Common myeloid progenitor, CD34-positive (primary cell): ENCODE data around the gene NEU2.
"Not testable (repeated sequence)": the region's sequence is repeated elsewhere in the genome, so short reads cannot be mapped to it uniquely, and the experiment has no call there.

Source experiments
- CTCF ChIA-PET: fragments of 350-600 bp; sonication (Branson Sonifier 250); formaldehyde crosslinking; loops from one replicate; lab custom pipeline; 2021; ENCODE audit warnings: antibody characterized with exemption; lab: Charles Lee
- POLR2A ChIA-PET: fragments of 350-600 bp; sonication (Branson Sonifier 250); formaldehyde crosslinking; loops from one replicate; lab custom pipeline; 2021; ENCODE audit warnings: antibody characterized with exemption; lab: Charles Lee
- DNase-seq, 3 donors: peaks; one replicate each; pipeline versions ENCODE4 v3.0.0 to v3.0.0-alpha.2; 2013
- H3K27ac ChIP-seq, 2 experiments: 1 replicate in 1 of 2; 2 replicates in 1 of 2; pipeline ENCODE4 v1.7.0; 2013; ENCODE audit warnings: inconsistent platforms in 2 of 2, low read length in 2 of 2, mild to moderate bottlenecking in 2 of 2, low read depth in 1 of 2, moderate library complexity in 1 of 2; ENCODE audit not compliant: severe bottlenecking in 2 of 2, insufficient read depth in 1 of 2, poor library complexity in 1 of 2
- H3K27me3 ChIP-seq, 5 experiments: replicated peaks in 2 of 5; 1 replicate in 3 of 5; 2 replicates in 2 of 5; pipeline versions ENCODE4 v1.6.1 to v1.7.0; 2013; ENCODE audit warnings: low read length in 4 of 5, mild to moderate bottlenecking in 2 of 5, moderate library complexity in 2 of 5, inconsistent platforms in 1 of 5; ENCODE audit not compliant: insufficient read depth in 5 of 5, control insufficient read depth in 4 of 5
- H3K36me3 ChIP-seq, 4 experiments: 1 replicate in 2 of 4; 2 replicates in 2 of 4; pipeline versions ENCODE4 v1.6.1 to v1.7.0; 2013; ENCODE audit warnings: low read length in 3 of 4, control low read depth in 1 of 4, mild to moderate bottlenecking in 1 of 4; ENCODE audit not compliant: control insufficient read depth in 4 of 4, insufficient read depth in 4 of 4
- H3K4me1 ChIP-seq, 4 experiments: 1 replicate in 3 of 4; 2 replicates in 1 of 4; pipeline versions ENCODE4 v1.6.1 to v1.7.1; 2013; ENCODE audit warnings: low read length in 3 of 4, mild to moderate bottlenecking in 3 of 4, control low read depth in 1 of 4, inconsistent platforms in 1 of 4, moderate library complexity in 1 of 4; ENCODE audit not compliant: control insufficient read depth in 4 of 4, insufficient read depth in 4 of 4; ENCODE audit errors: control extremely low read depth in 1 of 4
- H3K4me3 ChIP-seq, 7 experiments: 1 replicate in 4 of 7; 2 replicates in 3 of 7; pipeline versions ENCODE4 v1.5.1 to v1.7.0; 2013; ENCODE audit warnings: mild to moderate bottlenecking in 7 of 7, low read length in 6 of 7, moderate library complexity in 6 of 7, inconsistent platforms in 2 of 7, low read depth in 2 of 7, control low read depth in 1 of 7; ENCODE audit not compliant: insufficient read depth in 4 of 7, control insufficient read depth in 1 of 7; ENCODE audit errors: extremely low read depth in 1 of 7
- H3K9me3 ChIP-seq, 5 experiments: 1 replicate in 4 of 5; 2 replicates in 1 of 5; pipeline versions ENCODE4 v1.6.1 to v1.7.1; 2013; ENCODE audit warnings: low read length in 4 of 5, mild to moderate bottlenecking in 2 of 5, inconsistent platforms in 1 of 5, low read depth in 1 of 5, moderate library complexity in 1 of 5; ENCODE audit not compliant: control insufficient read depth in 4 of 5, insufficient read depth in 2 of 5; ENCODE audit errors: control extremely low read depth in 1 of 5
- WGBS: methylation state at CpG from one replicate; pipeline ENCODE4 v1.1.5; 2013; ENCODE audit not compliant: insufficient coverage; 5-methylcytosine and 5-hydroxymethylcytosine counted together

The NEU2 gene

GRCh38 chr2:233065200-233065589 lies 32.7 kb downstream of the NEU2 start:
- POLR2A ChIA-PET, result interaction anchor here (1.6 kb wide), 1 partner anchor 11 kb away, joined by 6 read pairs; no protein-coding TSS in a partner anchor
- not testable (repeated sequence) for H3K27me3 ChIP-seq, H3K9me3 ChIP-seq, DNase-seq, H3K27ac ChIP-seq
- CTCF ChIA-PET, result interaction anchor here (0.7 to 2.5 kb wide), 10 partner anchors 10 to 42 kb away, joined by 3 to 13 read pairs (median 5); no protein-coding TSS in a partner anchor
- H3K4me1 ChIP-seq, result peaks cover 16 to 73% (median 51%) of the 10 kb centered on the region in 4 experiments
- H3K36me3 ChIP-seq, result peaks cover 4 to 53% (median 33%) of the 10 kb centered on the region in 4 experiments
- H3K4me3 ChIP-seq, result peak overlapping the region in 3 of 7 experiments; percentile 93 to 96 (median 95)
- WGBS, result 76% methylated on average over 2 of the region's 4 CpGs

DNA sequence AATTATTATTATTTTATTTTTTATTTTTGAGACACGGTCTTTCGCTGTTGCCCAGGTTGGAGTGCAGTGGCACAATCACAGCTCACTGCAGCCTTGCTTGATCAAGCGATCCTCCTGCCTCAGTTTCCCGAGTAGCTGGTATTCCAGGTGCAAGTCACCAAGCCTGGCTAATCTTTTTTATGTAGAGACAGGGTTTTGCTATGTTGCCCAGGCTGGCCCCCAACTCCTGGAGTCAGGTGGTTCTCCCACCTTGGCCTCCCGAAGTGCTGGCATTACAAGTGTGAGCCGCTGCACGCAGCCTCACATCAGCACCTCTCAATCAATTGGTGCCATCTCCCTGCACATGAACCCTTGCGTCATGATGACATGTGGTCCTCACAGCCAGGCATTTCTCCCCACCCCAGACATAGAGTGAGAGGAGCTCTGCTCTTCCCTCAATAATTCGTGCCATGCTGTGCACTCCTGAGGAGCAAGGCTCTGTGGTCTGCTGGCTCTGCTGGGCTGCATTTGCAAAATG lies 33.5 kb downstream of the NEU2 start:
- CTCF ChIA-PET, result interaction anchor here (0.7 to 2.5 kb wide), 6 partner anchors 9 to 32 kb away, joined by 3 to 13 read pairs (median 5); no protein-coding TSS in a partner anchor
- H3K9me3 ChIP-seq, result peaks cover 0 to 6% (median 0%) of the 10 kb centered on the region in 5 experiments
- POLR2A ChIA-PET, result interaction anchor here (1.6 kb wide), 1 partner anchor 10 kb away, joined by 6 read pairs; no protein-coding TSS in a partner anchor
- no peak overlapping the region for H3K27ac ChIP-seq
- no peak overlapping the region for H3K4me3 ChIP-seq
- H3K4me1 ChIP-seq, result peaks cover 16 to 74% (median 52%) of the 10 kb centered on the region in 4 experiments
- DNase-seq, result no peak
- H3K27me3 ChIP-seq, result no peaks in the 10 kb centered on the region
- WGBS, result 93% methylated on average over 6 of the region's 9 CpGs
- H3K36me3 ChIP-seq, result peaks cover 4 to 56% (median 38%) of the 10 kb centered on the region in 4 experiments

DNA sequence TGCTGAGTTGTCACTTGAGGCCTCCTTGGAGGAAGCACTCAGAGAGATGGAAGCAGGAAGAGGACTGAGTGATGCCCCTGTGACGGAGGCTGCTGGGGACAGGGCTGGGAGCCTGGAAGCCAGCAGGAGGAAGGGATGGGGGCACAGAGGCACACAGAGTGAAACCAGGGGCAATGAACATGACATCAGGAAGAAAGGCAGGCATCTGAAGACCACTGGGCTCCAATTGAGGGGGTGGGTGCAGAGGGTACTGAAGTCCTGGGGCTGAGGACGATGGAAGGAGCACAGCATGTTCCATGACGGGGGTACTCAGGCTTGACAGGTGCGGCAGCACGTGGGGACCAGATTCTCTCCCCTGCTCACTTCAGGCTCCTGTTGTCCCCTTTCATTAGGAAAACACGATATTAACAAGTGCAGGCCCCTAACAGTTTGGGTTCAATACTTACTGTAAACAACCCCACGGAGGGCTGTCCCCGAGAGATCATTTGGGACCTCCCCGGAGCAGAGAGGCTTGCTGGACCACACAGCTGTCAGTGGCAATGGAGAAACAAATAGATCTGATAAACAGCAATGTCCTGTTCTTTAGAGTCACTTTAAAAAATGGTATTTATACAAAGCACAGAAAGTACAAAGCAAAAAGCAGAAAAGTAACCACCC lies 36.4 kb downstream of the NEU2 start:
- ChIA-PET POLR2A (interaction anchor here (0.7 to 1.0 kb wide), 2 partner anchors 9 to 16 kb away, joined by 3 to 5 read pairs; partner anchors contain the start of gene INPP5D), CTCF (interaction anchor here (1.0 to 1.7 kb wide), 5 partner anchors 8 to 31 kb away, joined by 3 to 12 read pairs (median 4); no protein-coding TSS in a partner anchor)
- Histone ChIP-seq H3K36me3 (peaks cover 9 to 63% (median 41%) of the 10 kb centered on the region in 4 experiments), H3K27me3 (no peaks in the 10 kb centered on the region), H3K27ac (peak overlapping the region; percentile 48 to 63), H3K4me1 (peaks cover 10 to 57% (median 37%) of the 10 kb centered on the region in 4 experiments), H3K9me3 (peaks cover 0 to 6% (median 2%) of the 10 kb centered on the region in 5 experiments), H3K4me3 (peak overlapping the region in 3 of 7 experiments; percentile 14 to 48 (median 20))
- WGBS, result 69% methylated on average over 7 of the region's 9 CpGs
- no peak for DNase-seq

DNA sequence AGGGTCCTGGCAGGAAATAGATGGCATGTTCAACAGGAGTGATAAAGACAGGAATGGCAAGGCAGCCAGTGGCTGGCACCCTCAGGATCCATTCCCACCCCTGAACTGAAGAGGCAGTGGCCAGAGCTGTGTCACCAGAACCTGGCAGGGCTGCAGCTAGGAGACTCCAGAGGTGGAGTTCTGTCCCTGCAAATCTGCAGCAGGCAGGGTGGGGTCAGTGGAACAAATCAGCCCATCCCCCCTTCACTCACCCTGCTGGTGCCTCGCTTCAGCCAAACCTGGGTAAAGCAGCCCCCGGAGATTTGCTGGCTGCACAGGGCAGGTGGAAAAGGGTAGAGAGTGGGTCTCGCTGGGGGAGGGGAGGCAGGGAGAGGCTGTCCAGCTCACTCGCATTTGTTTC lies 40.4 kb downstream of the NEU2 start:
- DNase-seq, result no peak
- H3K9me3 ChIP-seq, result peaks cover 0 to 4% (median 0%) of the 10 kb centered on the region in 5 experiments
- POLR2A ChIA-PET, result interaction anchor here (1.1 to 1.3 kb wide), 2 partner anchors 9 to 12 kb away, joined by 3 to 5 read pairs; partner anchors contain the start of gene INPP5D
- H3K4me3 ChIP-seq, result no peak overlapping the region
- H3K27ac ChIP-seq, result peak overlapping the region in 1 of 2 experiments; percentile 43
- H3K4me1 ChIP-seq, result peaks cover 33 to 70% (median 54%) of the 10 kb centered on the region in 4 experiments
- peaks cover 12 to 55% (median 26%) of the 10 kb centered on the region in 4 experiments for H3K36me3 ChIP-seq
- H3K27me3 ChIP-seq, result no peaks in the 10 kb centered on the region
- 93% methylated on average over 3 of the region's 4 CpGs for WGBS
- CTCF ChIA-PET, result interaction anchor here (2.1 to 2.4 kb wide), 2 partner anchors 10 to 12 kb away, joined by 5 to 9 read pairs; no protein-coding TSS in a partner anchor

DNA sequence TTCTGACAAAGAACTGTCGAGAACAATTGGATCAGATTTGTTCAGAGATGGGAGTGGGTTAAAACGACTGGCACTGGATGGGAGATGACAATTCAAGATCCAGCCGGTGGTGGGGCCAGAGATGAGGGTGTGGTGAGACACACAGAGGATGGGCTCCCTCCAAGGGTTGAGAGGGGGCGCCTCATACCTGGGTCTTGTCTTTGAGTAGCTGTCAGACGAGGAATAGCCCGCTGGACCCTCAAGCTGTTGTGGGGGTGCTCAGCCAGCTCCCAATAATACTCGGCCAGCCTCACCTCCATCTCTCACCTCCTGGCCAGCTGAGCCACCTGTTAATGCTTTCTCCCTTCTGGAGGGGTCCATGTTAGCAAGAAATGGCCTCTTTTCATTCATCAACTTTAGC lies 41.6 kb downstream of the NEU2 start:
- peaks cover 37 to 73% (median 60%) of the 10 kb centered on the region in 4 experiments for H3K4me1 ChIP-seq
- H3K27ac ChIP-seq, result peak overlapping the region in 1 of 2 experiments; percentile 21
- ChIA-PET CTCF (interaction anchor here (0.6 to 2.4 kb wide), 6 partner anchors 8 to 33 kb away, joined by 3 to 9 read pairs (median 3); no protein-coding TSS in a partner anchor), POLR2A (interaction anchor here (0.7 to 1.3 kb wide), 3 partner anchors 10 to 27 kb away, joined by 3 to 5 read pairs (median 4); partner anchors contain the start of gene INPP5D)
- H3K9me3 ChIP-seq, result peaks cover 0 to 4% (median 0%) of the 10 kb centered on the region in 5 experiments
- DNase-seq, result no peak
- H3K27me3 ChIP-seq, result no peaks in the 10 kb centered on the region
- 84% methylated on average over 5 of the region's 7 CpGs for WGBS
- H3K4me3 ChIP-seq, result no peak overlapping the region
- H3K36me3 ChIP-seq, result peaks cover 13 to 56% (median 28%) of the 10 kb centered on the region in 4 experiments

- Histone ChIP-seq H3K9me3 (peaks cover 0 to 4% (median 0%) of the 10 kb centered on the region in 5 experiments), H3K4me3 (peak overlapping the region in 4 of 7 experiments; percentile 26 to 46 (median 30)), H3K36me3 (peaks cover 14 to 66% (median 30%) of the 10 kb centered on the region in 4 experiments), H3K4me1 (peaks cover 45 to 78% (median 70%) of the 10 kb centered on the region in 4 experiments), H3K27me3 (no peaks in the 10 kb centered on the region), H3K27ac (peak overlapping the region; percentile 13 to 65)
- 75% methylated on average over 4 of the region's 6 CpGs for WGBS
- DNase-seq, result no peak
- ChIA-PET CTCF (interaction anchor here (0.8 to 2.0 kb wide), 7 partner anchors 9 to 33 kb away, joined by 3 to 9 read pairs (median 3); partner anchors contain the start of gene INPP5D), POLR2A (interaction anchor here (0.8 to 2.1 kb wide), 2 partner anchors 10 to 15 kb away, joined by 3 to 6 read pairs; partner anchors contain the start of gene INPP5D)
Measured at GRCh38 chr2:233075141-233075965, 42.9 kb downstream of the NEU2 start.
